ENCODE data around the gene ANKRD33B. TPM values are rescaled to one million over a fixed set of nuclear protein-coding genes. Genes with fewer than 3 reads are reported as not detected.
A peak's percentile ranks its signal among the peaks of the same experiment; 100 is the strongest.
"Not testable (repeated sequence)": the region's sequence is repeated elsewhere in the genome, so short reads cannot be mapped to it uniquely, and the experiment has no call there.

The ANKRD33B gene
- total RNA-seq, 1 experiment from 2014 or later, result 14.9 TPM

DNA sequence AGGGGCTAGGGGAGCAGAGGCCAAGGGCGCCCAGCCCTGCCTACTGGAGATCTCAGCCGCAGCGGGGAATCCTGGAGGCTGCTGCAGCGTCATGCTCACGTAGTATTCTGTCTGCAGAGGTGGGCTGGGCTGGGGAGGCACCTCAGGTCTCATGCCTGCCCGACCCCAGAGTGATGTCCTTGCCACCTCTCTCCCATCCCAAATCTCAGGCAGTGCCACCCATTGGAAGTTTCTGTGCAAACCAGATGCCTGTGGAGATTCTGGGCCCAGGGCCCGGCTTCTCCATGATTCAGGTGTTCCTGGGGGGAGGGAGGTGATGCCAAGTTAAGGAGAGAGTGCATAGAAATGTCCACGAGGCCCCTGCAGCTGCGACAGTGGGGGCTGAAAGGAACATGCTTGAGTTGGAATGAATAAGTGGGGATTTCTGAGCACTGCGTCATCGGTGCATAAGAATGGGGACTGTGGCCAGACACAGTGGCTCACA lies 72.0 kb downstream of the ANKRD33B start:
- H3K79me2 ChIP-seq (ENCODE audit: low read length), result no peaks in the 10 kb centered on the region
- H2AFZ ChIP-seq (ENCODE audit: low read length), result no peak overlapping the region
- ATAC-seq (no peak), DNase-seq (no peak)
- no peaks in the 10 kb centered on the region for H4K20me1 ChIP-seq (ENCODE audit: low read length)
- H3K36me3 ChIP-seq (ENCODE audit: low read depth, low read length), result peaks cover 12% of the 10 kb centered on the region; the same call in 1 of the 2 replicates
- H3K4me2 ChIP-seq (ENCODE audit: low read length), result peak overlapping the region; percentile 53
- no TSS peak for BruUV-seq (replicated peaks)
- no peaks in the 10 kb centered on the region for H3K9me2 ChIP-seq (replicated peaks; ENCODE audit: low read length)
- H3K9ac ChIP-seq (ENCODE audit: low read length), result no peak overlapping the region
- no peaks in the 10 kb centered on the region for H3K27me3 ChIP-seq (ENCODE audit: low read length)
- no peaks in the 10 kb centered on the region for H3F3A ChIP-seq (ENCODE audit: low read length, unreplicated experiment)
- no peaks in the 10 kb centered on the region for H3K9me3 ChIP-seq (ENCODE audit: low read length)
- ChIA-PET CTCF (no interaction called here), POLR2A (ENCODE audit: unreplicated experiment) (no interaction called here)
- no peak for TF ChIP-seq EZH2 (IDR thresholded peaks at IDR 0.05; ENCODE audit: low read length, unreplicated experiment)
- no peak for TF ChIP-seq EZH2phosphoT487 (IDR thresholded peaks at IDR 0.05; ENCODE audit: borderline replicate concordance, low read length)
- TF ChIP-seq, protein P1, sequence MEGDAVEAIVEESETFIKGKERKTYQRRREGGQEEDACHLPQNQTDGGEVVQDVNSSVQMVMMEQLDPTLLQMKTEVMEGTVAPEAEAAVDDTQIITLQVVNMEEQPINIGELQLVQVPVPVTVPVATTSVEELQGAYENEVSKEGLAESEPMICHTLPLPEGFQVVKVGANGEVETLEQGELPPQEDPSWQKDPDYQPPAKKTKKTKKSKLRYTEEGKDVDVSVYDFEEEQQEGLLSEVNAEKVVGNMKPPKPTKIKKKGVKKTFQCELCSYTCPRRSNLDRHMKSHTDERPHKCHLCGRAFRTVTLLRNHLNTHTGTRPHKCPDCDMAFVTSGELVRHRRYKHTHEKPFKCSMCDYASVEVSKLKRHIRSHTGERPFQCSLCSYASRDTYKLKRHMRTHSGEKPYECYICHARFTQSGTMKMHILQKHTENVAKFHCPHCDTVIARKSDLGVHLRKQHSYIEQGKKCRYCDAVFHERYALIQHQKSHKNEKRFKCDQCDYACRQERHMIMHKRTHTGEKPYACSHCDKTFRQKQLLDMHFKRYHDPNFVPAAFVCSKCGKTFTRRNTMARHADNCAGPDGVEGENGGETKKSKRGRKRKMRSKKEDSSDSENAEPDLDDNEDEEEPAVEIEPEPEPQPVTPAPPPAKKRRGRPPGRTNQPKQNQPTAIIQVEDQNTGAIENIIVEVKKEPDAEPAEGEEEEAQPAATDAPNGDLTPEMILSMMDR (conservative IDR thresholded peaks at IDR 0.05; ENCODE audit: low read depth, low read length), result no peak
- H3K27ac ChIP-seq (ENCODE audit: low read length), result peak overlapping the region; percentile 16; the same call in 1 of the 2 replicates
- peaks cover 13% of the 10 kb centered on the region for H3K4me1 ChIP-seq (ENCODE audit: insufficient read depth, low read length)
- H3K4me3 ChIP-seq (ENCODE audit: low read length), result no peak overlapping the region
- intact Hi-C loops (cut with micrococcal nuclease), result no loop called here

DNA sequence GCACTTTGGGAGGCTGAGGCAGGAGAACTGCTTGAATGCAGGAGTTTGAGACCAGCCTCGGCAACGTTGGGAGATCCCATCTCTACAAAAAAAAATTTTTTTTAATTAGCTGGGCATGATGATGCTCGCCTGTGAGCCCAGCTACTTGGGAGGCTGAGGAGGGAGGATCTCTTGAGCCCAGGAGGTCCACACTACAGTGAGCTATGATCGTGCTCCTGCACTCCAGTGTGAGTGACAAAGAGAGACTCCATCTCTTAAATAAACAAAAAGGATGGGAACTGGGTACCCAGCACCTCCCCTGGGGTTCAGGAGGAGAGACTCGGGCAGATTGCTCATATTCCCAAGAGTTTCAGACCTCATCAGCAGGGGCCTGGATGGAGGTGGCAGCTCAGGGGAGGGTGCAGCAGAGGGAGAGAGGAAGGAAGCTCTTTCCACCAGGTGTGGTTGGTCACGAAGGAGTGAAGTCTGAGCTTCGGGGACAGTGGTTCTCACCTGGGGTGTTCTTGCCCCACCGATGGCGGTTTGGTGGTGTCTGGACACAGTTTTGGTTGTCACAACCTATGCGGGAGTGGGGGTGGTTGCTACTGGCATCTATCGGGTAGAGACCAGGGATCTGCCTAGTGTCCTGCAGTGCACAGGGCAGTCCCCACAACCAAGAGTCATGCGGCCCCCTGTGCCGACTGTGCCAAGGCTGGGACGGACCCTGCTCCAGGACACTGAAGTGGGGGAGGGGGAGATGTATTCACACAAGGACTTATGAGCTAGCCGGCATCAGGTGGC lies 72.7 kb downstream of the ANKRD33B start:
- H3K9me3 ChIP-seq (ENCODE audit: low read length), result no peaks in the 10 kb centered on the region
- no peaks in the 10 kb centered on the region for H4K20me1 ChIP-seq (ENCODE audit: low read length)
- H3K4me2 ChIP-seq (ENCODE audit: low read length), result no peak overlapping the region
- DNase-seq (no peak), ATAC-seq (no peak)
- H3K36me3 ChIP-seq (ENCODE audit: low read depth, low read length), result peaks cover 12% of the 10 kb centered on the region; the same call in 1 of the 2 replicates
- H2AFZ ChIP-seq (ENCODE audit: low read length), result no peak overlapping the region
- POLR2A ChIA-PET (ENCODE audit: unreplicated experiment), result interaction anchor here (0.6 kb wide), 1 partner anchor 1319 kb away, joined by 5 read pairs; no protein-coding TSS in a partner anchor
- CTCF ChIA-PET, result no interaction called here
- no peak overlapping the region for H3K27ac ChIP-seq (ENCODE audit: low read length)
- H3K4me1 ChIP-seq (ENCODE audit: insufficient read depth, low read length), result peaks cover 13% of the 10 kb centered on the region
- H3K79me2 ChIP-seq (ENCODE audit: low read length), result no peaks in the 10 kb centered on the region
- H3F3A ChIP-seq (ENCODE audit: low read length, unreplicated experiment), result no peaks in the 10 kb centered on the region
- no TSS peak for BruUV-seq (replicated peaks)
- no peak overlapping the region for H3K4me3 ChIP-seq (ENCODE audit: low read length)
- no peak overlapping the region for H3K9ac ChIP-seq (ENCODE audit: low read length)
- no peaks in the 10 kb centered on the region for H3K27me3 ChIP-seq (ENCODE audit: low read length)
- no peaks in the 10 kb centered on the region for H3K9me2 ChIP-seq (replicated peaks; ENCODE audit: low read length)
- TF ChIP-seq EZH2 (IDR thresholded peaks at IDR 0.05; ENCODE audit: low read length, unreplicated experiment), result no peak
- intact Hi-C loops (cut with micrococcal nuclease), result no loop called here

DNA sequence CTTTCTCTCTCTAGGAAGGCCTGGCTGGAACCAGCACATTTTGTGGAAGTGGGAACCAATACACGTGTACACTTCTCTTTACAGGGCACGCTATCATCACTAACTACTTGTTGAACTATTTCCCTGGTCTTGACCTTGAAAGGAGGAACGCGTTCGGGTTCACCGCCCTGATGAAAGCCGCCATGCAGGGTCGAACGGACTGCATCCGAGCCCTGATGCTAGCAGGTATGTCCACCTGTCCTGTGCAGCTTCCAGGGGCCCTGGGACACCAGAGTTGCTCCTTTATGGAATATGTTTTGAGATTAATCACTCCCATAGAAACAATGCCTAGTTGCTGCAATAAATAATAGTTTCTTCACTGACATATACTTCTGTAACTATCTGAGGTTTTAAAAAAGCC lies 74.1 kb downstream of the ANKRD33B start:
- no peaks in the 10 kb centered on the region for H3K79me2 ChIP-seq (ENCODE audit: low read length)
- H3K4me2 ChIP-seq (ENCODE audit: low read length), result no peak overlapping the region
- H3K36me3 ChIP-seq (ENCODE audit: low read depth, low read length), result peaks cover 12% of the 10 kb centered on the region; the same call in 1 of the 2 replicates
- TF ChIP-seq EZH2phosphoT487 (IDR thresholded peaks at IDR 0.05; ENCODE audit: borderline replicate concordance, low read length), result no peak
- TF ChIP-seq, protein P1 (conservative IDR thresholded peaks at IDR 0.05; ENCODE audit: low read depth, low read length), result no peak
- no peaks in the 10 kb centered on the region for H3K9me3 ChIP-seq (ENCODE audit: low read length)
- peaks cover 13% of the 10 kb centered on the region for H3K4me1 ChIP-seq (ENCODE audit: insufficient read depth, low read length)
- ChIA-PET POLR2A (ENCODE audit: unreplicated experiment) (no interaction called here), CTCF (no interaction called here)
- no peaks in the 10 kb centered on the region for H3K27me3 ChIP-seq (ENCODE audit: low read length)
- no TSS peak for BruUV-seq (replicated peaks)
- H3K9me2 ChIP-seq (replicated peaks; ENCODE audit: low read length), result no peaks in the 10 kb centered on the region
- H4K20me1 ChIP-seq (ENCODE audit: low read length), result no peaks in the 10 kb centered on the region
- no peak for DNase-seq
- intact Hi-C loops (cut with micrococcal nuclease), result no loop called here
- H3K27ac ChIP-seq (ENCODE audit: low read length), result no peak overlapping the region
- no peak for ATAC-seq
- no peak overlapping the region for H3K9ac ChIP-seq (ENCODE audit: low read length)
- H3F3A ChIP-seq (ENCODE audit: low read length, unreplicated experiment), result no peaks in the 10 kb centered on the region
- H3K4me3 ChIP-seq (ENCODE audit: low read length), result no peak overlapping the region
- H2AFZ ChIP-seq (ENCODE audit: low read length), result no peak overlapping the region

DNA sequence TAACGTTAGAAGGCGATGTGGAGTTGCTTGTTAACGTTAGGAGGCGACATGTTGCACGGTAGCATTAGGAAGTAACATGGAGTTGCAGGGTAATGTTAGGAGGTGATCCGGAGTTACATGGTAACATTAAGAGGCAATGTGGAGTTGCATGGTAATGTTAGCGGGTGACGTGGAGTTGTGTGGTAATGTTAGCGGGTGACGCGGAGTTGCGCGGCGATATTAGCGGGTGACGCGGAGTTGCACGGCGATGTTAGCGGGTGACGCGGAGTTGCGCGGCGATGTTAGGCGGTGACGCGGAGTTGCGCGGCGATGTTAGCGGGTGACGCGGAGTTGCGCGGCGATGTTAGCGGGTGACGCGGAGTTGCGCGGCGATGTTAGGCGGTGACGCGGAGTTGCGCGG lies 74.9 kb downstream of the ANKRD33B start:
- H3K79me2 ChIP-seq (ENCODE audit: low read length); H2AFZ ChIP-seq (ENCODE audit: low read length); H3K4me3 ChIP-seq (ENCODE audit: low read length); H3K9ac ChIP-seq (ENCODE audit: low read length); H3K27me3 ChIP-seq (ENCODE audit: low read length); ATAC-seq; POLR2A ChIA-PET (ENCODE audit: unreplicated experiment); H3K9me3 ChIP-seq (ENCODE audit: low read length); H4K20me1 ChIP-seq (ENCODE audit: low read length); BruUV-seq (replicated peaks); H3K4me2 ChIP-seq (ENCODE audit: low read length); DNase-seq; H3K27ac ChIP-seq (ENCODE audit: low read length); H3F3A ChIP-seq (ENCODE audit: low read length, unreplicated experiment); H3K9me2 ChIP-seq (replicated peaks; ENCODE audit: low read length); CTCF ChIA-PET; intact Hi-C loops (cut with micrococcal nuclease): not testable (repeated sequence)
- peaks cover 12% of the 10 kb centered on the region; the same call in 1 of the 2 replicates for H3K36me3 ChIP-seq (ENCODE audit: low read depth, low read length)
- H3K4me1 ChIP-seq (ENCODE audit: insufficient read depth, low read length), result peaks cover 13% of the 10 kb centered on the region

All from PC-3 (cell line).